KMS-11 (cell line): ENCODE measurements around the gene IER5L.

ENCODE experiments used
- H2AFZ ChIP-seq: fragments of 200-600 bp; sonication (generic); 2 replicates; pipeline ENCODE4 v1.6.1; 2016; ENCODE audit warnings: antibody characterized with exemption, mixed run types, low read depth
- H3K27ac ChIP-seq: fragments of 200-600 bp; sonication (generic); 2 replicates; pipeline ENCODE4 v1.6.1; 2016; ENCODE audit warnings: mild to moderate bottlenecking, mixed run types
- H3K27me3 ChIP-seq: fragments of 200-600 bp; sonication (generic); 2 replicates; pipeline ENCODE4 v1.6.1; 2017; ENCODE audit warnings: mild to moderate bottlenecking, low read depth, mixed run types, moderate library complexity; ENCODE audit not compliant: insufficient read depth
- H3K36me3 ChIP-seq: fragments of 200-600 bp; sonication (generic); 2 replicates; pipeline ENCODE4 v1.6.1; 2017; ENCODE audit warnings: mild to moderate bottlenecking, mixed run types; ENCODE audit not compliant: insufficient read depth
- H3K4me1 ChIP-seq: fragments of 200-600 bp; sonication (generic); 2 replicates; pipeline ENCODE4 v1.6.1; 2016; ENCODE audit warnings: mild to moderate bottlenecking, low read depth, mixed run types; ENCODE audit not compliant: poor library complexity, severe bottlenecking
- H3K4me2 ChIP-seq: fragments of 200-600 bp; sonication (generic); 2 replicates; pipeline ENCODE4 v1.7.0; 2016; ENCODE audit warnings: mild to moderate bottlenecking, mixed run types
- H3K4me3 ChIP-seq: fragments of 200-600 bp; sonication (generic); IDR thresholded peaks from 2 replicates; pipeline ENCODE4 v1.6.1; 2017; ENCODE audit warnings: low read depth, low read length, mixed read lengths; ENCODE audit not compliant: insufficient read depth
- H3K79me2 ChIP-seq: fragments of 200-600 bp; sonication (generic); 2 replicates; pipeline ENCODE4 v1.6.1; 2016; ENCODE audit warnings: low read depth, mixed run types; ENCODE audit not compliant: insufficient read depth
- H3K9ac ChIP-seq: fragments of 200-600 bp; sonication (generic); 2 replicates; pipeline ENCODE4 v1.6.1; 2016; ENCODE audit warnings: mild to moderate bottlenecking, mixed run types
- H4K20me1 ChIP-seq: fragments of 200-600 bp; sonication (generic); 2 replicates; pipeline ENCODE4 v1.6.1; 2016; ENCODE audit warnings: mild to moderate bottlenecking, mixed run types; ENCODE audit not compliant: insufficient read depth
- CTCF ChIP-seq: fragments of 200-600 bp; sonication (generic); conservative IDR thresholded peaks from 2 replicates; pipeline ENCODE4 v1.6.1; 2017; ENCODE audit warnings: low read depth, mild to moderate bottlenecking, antibody characterized with exemption, low read length, moderate library complexity, mixed read lengths

IER5L gene

GRCh38 chr9:129126749-129127618, 51.1 kb downstream of the IER5L start:
- H3K27ac ChIP-seq: no peak overlapping the region

More at GRCh38 chr9:129126749-129127618, 51.1 kb downstream of the IER5L start:
- Histone ChIP-seq H3K9ac (no peak overlapping the region), H3K27me3 (no peaks in the 10 kb centered on the region), H2AFZ (no peak overlapping the region), H3K4me3 (no peak overlapping the region), H4K20me1 (no peaks in the 10 kb centered on the region), H3K4me2 (no peak overlapping the region), H3K79me2 (no peaks in the 10 kb centered on the region), H3K4me1 (peaks cover 20% of the 10 kb centered on the region), H3K36me3 (no peaks in the 10 kb centered on the region; the same call in 1 of the 2 replicates)
- no peak for TF ChIP-seq CTCF
